GM21529 (cell line): Measurements from ENCODE around the gene SGPP1.
"Not testable (repeated sequence)": the region's sequence is repeated elsewhere in the genome, so short reads cannot be mapped to it uniquely, and the experiment has no call there.

Source experiments
- ATAC-seq: cut with Tn5 transposase; IDR thresholded peaks from one replicate; pipeline ENCODE4 v1.9.1; 2021; ENCODE audit not compliant: unreplicated experiment

The SGPP1 gene

DNA sequence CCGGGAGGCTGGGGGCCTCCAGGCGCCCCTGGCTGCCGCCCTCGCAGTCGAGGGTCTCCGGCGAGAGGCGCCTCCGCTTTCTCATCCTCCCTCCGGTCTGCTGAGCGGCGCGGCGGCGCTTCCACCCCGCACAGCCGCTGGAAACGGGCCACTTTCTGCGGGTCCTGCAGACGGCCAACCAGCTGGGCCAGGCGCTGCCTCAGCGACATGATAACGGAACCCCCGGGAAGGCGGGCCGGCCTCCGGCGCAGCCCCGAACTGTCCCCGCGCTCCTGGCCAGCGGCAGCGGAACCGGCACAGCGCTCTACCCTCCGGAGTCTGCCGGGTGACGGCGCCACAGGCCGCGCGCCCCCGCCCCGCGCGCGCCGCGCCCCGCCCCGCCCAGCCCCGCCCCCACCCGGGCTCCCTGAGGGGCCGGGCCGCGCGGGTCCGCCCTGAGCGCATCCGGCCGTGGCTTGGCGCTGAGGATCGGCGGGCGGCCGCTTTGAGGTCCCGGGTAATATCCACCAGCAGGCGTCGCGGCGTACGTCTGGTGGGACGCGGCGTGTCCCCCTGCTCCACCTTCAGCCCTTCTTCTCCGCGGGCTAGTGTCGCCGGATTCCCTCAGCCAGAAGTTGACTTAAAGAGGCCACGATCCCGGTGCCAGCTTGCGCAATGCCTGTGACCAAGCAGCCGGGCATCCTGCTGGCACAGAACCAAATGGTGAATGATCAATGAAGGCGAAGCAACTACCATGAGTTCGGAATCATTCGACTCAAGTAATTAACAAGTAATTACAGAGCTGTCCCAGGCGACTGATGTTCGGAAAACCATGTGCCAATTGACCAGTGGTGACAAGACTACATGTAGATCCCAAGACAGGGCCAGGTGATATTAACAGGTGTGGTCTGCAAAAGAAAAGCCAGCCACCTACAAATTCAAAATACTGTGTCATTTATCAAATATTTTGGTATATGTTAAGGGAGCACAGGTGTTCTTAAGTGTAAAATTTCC lies at the start of gene SGPP1:
Gene SGPP1, minus strand, starts transcription at position 330 of the 993 bp plus-strand sequence. Its CDS starts 121 bp downstream, at position 209.
- ATAC-seq: peak; percentile 72

DNA sequence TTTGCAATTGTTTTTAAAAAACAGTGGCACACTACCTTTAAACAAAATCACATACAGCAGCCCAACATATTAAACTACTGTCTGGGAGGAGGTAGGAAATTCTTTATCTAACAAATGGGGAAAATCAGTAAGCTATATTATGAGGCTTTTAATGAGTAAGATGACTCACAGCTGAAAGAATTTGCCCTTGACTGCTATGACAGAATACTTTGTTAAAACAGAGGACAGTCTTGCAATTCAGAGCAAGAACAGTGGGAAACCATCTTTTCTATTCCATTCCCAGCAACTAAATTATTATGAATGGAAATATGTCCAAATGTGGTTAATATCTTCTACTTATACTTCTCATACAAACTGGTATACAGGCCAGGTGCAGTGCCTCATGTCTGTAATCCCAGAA lies 49.2 kb upstream of the SGPP1 start:
- no peak for ATAC-seq

- ATAC-seq: no peak
Observed at GRCh38 chr14:63773504-63773903, 45.6 kb upstream of the SGPP1 start.

DNA sequence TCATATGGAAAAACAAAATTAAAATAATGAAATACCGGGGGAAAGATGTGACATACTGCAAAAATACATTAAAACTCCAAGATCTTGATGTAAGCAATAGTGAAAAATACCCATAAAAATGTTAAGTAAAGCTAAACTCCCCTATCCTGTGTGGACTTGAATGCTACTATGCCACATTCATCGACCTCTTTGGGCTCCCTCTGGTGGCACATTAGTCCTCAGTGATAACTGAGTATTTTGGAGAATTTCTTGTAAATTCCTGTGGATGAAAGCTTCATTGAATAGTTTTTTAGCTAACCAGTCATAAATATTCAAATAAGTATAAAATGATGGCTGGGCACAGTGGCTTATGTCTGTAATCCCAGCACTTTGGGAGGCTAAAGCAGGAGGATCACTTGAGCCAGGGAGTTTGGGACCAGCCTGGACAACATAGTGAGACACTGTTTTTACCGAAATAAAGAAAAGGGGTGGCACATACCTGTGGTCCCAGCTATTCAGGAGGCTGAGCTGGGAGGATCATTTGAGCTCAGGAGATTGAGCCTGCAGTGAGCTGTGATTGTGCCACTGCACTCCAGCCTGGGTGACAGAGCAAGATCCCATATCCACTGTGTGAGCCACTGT lies 42.4 kb upstream of the SGPP1 start:
- no peak for ATAC-seq

DNA sequence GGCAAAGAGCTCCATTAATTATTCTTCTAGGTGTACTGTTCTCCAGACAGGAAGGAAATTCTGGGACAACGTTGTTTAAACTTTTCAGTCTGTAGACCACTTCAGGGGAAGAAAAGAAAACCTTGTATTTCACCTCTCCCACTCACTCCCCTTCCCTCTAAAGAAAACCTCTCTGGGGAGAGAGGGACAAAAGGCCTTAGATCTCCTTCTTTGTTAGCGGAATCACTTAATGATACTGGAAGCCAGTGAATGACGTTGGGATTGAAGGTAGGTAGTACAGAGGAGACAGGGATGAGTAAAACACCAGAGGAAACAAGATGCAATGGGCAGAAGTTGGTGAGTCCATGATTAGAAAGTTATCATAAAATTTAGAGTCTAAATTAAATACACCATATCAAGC lies 38.7 kb upstream of the SGPP1 start:
- ATAC-seq: no peak

DNA sequence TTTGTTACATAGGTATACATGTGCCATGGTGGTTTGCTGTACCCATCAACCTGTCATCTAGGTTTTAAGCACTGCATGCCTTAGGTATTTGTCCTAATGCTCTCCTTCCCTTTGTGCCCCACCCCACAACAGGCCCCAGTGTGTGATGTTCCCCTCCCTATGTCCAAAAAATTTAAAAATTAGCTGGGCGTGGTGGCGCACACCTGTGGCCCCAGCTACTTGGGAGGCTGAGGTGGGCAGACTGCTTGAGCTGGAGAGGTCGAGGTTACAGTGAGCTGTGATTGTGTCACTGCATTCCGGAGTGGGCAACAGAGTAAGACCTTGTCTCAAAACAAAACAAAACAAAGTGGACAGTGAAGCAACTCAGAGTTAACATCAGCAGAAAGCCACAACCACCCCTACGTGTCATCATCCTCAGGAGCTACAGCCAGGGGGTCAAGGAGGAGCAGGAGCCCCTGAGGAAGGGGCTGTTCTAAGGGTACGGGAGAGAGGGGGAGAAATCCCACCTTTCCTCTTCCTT lies 36.8 kb upstream of the SGPP1 start:
- no peak for ATAC-seq

DNA sequence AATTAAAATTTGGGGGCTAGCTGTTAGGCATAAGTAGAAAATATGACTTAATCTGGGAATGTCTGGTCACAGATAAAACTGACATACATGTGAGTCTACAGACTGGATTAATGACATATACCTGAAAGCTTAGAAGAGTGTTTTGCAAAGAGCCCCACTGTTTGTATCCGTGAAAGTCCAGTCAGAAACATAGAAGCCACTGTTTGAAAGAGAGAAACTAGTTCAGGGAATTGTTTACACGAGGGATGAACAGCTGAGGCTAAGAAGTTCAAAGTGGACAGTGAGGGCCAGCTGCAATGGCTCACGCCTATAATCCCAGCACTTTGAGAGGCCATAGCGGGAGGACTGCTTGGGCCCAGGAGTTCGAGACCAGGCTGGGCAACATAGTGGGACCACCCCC lies 36.2 kb upstream of the SGPP1 start:
- no peak for ATAC-seq

- no peak for ATAC-seq
Observed at GRCh38 chr14:63761351-63762117, 33.7 kb upstream of the SGPP1 start.

DNA sequence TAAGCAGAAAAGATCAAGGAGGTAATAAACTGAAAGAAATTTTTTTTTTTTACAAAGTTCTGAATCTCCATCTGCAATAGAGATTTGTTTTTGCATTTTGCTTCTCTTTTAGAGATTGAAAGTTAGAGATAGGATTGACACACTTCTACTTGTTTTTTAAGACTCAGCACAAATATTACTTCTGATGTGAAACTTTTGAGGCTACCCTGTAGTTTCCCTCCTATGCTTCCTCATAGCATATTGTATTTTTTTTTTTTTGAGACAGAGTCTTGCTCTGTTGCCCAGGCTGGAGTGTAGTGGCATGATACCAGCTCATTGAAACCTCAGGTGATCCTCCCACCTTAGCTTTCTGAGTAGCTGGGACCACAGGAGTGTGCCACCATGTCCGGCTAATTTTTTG lies 32.1 kb upstream of the SGPP1 start:
- ATAC-seq: peak; percentile 63

DNA sequence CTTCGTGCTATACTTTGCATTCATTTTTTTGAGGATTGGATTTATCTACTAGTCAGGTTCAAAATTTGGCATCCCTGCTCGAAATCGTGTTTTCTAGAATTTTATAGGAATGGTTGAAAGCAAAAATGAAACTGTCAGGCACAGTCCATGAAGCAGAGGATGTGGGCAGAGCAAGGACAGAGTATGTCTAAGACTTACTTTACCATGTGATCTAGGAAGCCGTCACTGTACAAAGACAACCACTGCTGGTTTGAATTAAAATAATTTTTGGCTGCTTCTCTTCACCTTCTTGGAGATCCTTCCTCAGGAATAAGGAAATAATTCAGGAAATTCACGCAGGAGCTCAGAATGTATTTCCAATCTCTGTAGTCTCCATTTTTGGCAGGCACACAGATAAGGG lies 31.6 kb upstream of the SGPP1 start:
- peak; percentile 73 for ATAC-seq

DNA sequence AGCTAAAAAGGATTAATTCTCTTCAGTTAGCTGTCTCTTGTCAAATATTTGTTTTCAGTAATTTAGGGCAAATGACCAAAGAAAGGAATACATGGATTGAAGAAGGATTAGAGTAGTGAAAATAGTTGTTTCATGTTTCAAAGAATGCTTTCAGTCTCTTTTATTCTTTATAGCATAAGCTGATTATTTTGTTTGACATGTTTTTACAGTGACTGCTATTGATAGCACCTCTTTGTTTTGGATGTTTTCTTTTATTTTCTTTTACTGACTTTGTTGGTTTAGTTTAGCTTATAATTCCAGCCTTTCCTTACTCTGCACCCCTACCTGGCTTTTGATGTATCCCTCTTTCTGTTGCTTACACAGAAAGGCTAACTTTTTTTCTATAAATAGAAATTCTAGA lies 29.3 kb upstream of the SGPP1 start:
- ATAC-seq: no peak

GRCh38 chr14:63752449-63753169 lies 24.7 kb upstream of the SGPP1 start:
- ATAC-seq: no peak

DNA sequence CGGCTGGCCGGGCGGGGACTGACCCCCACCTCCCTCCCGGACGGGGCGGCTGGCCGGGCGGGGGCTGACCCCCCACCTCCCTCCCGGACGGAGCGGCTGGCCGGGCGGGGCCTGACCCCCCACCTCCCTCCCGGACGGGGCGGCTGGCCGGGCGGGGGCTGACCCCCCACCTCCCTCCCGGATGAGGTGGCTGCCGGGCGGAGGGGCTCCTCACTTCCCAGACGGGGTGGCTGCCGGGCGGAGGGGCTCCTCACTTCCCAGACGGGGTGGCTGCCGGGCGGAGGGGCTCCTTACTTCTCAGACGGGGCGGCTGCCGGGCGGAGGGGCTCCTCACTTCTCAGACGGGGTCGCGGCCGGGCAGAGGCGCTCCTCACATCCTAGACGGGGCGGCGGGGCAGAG lies 23.2 kb upstream of the SGPP1 start:
- ATAC-seq: not testable (repeated sequence)

GRCh38 chr14:63747846-63748245 lies 20.0 kb upstream of the SGPP1 start:
- peak; percentile 25 for ATAC-seq

- peak; percentile 65 for ATAC-seq
Observed at GRCh38 chr14:63745858-63746425, 18.1 kb upstream of the SGPP1 start.

GRCh38 chr14:63745272-63745671 lies 17.4 kb upstream of the SGPP1 start:
- no peak for ATAC-seq

DNA sequence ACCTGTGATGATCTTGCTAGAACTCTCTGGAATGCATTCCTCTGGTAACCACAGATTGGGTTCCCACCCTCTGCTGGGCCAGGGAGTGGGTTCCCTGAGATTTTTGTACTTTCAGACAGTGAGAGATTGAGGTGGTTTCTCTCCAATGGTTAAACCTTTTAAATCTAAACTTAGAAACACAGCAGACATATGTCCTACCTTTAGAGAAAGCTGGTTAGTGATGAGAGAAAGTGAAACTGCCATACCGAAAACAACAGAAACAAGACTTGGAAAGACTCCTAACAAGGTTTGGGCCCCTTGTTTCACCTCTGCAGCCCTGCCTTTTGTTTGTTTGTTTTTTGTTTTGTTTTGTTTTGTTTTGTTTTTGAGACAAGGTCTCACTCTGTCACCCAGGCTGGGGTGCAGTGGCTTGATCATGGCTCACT lies 9.7 kb upstream of the SGPP1 start:
- peak; percentile 97 for ATAC-seq

DNA sequence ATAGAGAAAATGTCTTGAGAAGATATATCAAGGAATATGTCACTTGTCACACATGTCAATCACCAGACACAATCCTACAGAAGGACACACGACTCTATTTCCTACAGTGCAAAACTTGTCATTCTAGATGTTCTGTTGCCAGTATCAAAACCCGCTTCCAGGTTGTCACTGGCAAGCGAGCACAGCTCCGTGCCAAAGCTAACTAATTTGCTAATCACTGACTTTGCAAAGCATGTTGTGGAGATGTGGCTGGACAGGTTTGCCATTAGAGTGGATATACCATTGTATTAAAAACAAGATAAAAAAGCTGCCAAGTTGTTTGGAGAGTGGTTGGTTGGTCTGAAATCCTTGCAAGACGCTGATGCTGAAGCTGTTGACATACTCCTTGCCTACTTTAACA lies 7.9 kb upstream of the SGPP1 start:
- no peak for ATAC-seq

DNA sequence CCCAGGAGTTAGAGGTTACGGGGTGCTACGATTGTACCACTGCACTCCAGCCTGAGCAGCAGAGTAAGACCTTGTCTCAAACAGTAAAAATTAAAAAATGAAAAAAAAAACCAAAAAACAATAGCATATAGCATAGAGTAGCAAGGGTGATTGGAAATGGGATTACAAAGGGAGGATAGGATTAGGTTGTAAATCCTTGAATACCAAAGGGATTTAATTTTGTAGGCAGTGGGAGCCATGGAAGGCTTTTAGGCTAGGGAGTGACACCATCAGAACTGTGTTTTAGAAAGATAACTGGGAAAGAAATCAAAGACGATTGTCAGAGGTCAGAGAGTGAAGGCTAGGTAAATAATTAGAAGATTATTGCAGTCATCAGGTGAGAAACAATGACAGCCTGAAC lies 2.8 kb upstream of the SGPP1 start:
- no peak for ATAC-seq

DNA sequence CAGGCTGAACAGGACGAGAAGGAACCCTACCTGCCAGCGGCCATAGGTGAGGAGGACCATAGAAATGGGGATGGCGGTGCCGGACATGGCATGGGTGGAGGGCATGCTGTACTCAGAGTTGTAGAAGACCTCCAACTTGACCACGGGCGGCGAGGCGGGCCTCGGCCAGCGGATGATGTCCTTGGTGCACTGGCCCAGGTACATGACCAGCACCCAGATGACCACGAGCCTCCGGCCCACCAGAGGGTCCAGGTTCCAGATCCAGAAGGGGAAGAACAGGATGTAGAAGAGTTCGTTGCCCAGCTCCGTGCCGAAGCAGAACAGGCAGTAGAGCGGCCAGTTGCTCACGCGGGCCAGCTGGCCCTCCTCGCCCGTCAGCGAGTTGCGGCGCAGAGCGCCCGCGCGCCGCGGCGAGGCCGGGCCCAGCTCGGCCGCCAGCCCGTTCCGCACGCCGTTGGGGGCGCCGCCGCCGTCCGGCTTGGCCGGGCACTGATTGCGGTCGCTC lies 582 bp downstream of the SGPP1 start:
- peak; percentile 42 for ATAC-seq
